Activated CD8-positive, alpha-beta T cell treated with anti-CD3 and anti-CD28 coated beads, Interleukin-2, amount 10 ng/mL, durations not matched to agents 7 days and 5 days (primary cell): ENCODE measurements around the gene RGS9. TPM values are rescaled to one million over a fixed set of nuclear protein-coding genes. Genes with fewer than 3 reads are reported as not detected.

ENCODE experiments used
- ATAC-seq: fragments of 150-1000 bp; cut with Tn5 transposase; one replicate; pipeline ENCODE4 v1.10.0; 2021; ENCODE audit warnings: moderate library complexity
- CTCF ChIA-PET: fragments of 350-600 bp; sonication (Branson Sonifier 250); formaldehyde crosslinking; loops from one replicate; lab custom pipeline; 2021; ENCODE audit warnings: antibody characterized with exemption; lab: Charles Lee
- POLR2A ChIA-PET: fragments of 350-600 bp; sonication (Branson Sonifier 250); formaldehyde crosslinking; loops from one replicate; lab custom pipeline; 2021; ENCODE audit warnings: antibody characterized with exemption; lab: Charles Lee
- DNase-seq: peaks from one replicate; pipeline ENCODE4 v3.0.0-alpha.2; 2020
- H3K27ac Mint-ChIP-seq: one replicate; pipeline ENCODE4 v1.8.0; 2021; ENCODE audit warnings: mild to moderate bottlenecking, mixed read lengths
- H3K27me3 Mint-ChIP-seq: one replicate; pipeline ENCODE4 v1.8.0; 2021; ENCODE audit warnings: low read depth, mixed read lengths
- H3K36me3 Mint-ChIP-seq: one replicate; pipeline ENCODE4 v1.8.0; 2021; ENCODE audit warnings: low read depth, mixed read lengths
- H3K4me1 Mint-ChIP-seq: one replicate; pipeline ENCODE4 v1.8.0; 2021; ENCODE audit warnings: low read depth, mixed read lengths
- H3K4me3 Mint-ChIP-seq: one replicate; pipeline ENCODE4 v1.8.0; 2021; ENCODE audit warnings: mild to moderate bottlenecking, mixed read lengths
- H3K9me3 Mint-ChIP-seq: one replicate; pipeline ENCODE4 v1.8.0; 2022; ENCODE audit warnings: mixed read lengths; ENCODE audit not compliant: insufficient read depth
- total RNA-seq, 2 experiments: library from RNA; stranded (reverse); gene quantifications; one replicate each; pipeline ENCODE4 v1.2.3, GENCODE V29; 2021

The RGS9 gene
- total RNA-seq, 2 experiments from 2014 or later: 4.8 to 5.7 TPM

GRCh38 chr17:65134035-65134434 lies 3.1 kb upstream of the RGS9 start:
- H3K27ac Mint-ChIP-seq: no peak overlapping the region
- POLR2A ChIA-PET: no interaction called here
- CTCF ChIA-PET: interaction anchor here (0.7 to 3.9 kb wide), 14 partner anchors 11 to 1265 kb away, joined by 3 to 40 read pairs (median 4); no protein-coding TSS in a partner anchor
- H3K4me1 Mint-ChIP-seq: peaks cover 42% of the 10 kb centered on the region
- H3K9me3 Mint-ChIP-seq: no peaks in the 10 kb centered on the region
- no peak for ATAC-seq
- peaks cover 28% of the 10 kb centered on the region for H3K27me3 Mint-ChIP-seq
- H3K36me3 Mint-ChIP-seq: no peaks in the 10 kb centered on the region
- DNase-seq: no peak
- H3K4me3 Mint-ChIP-seq: no peak overlapping the region

GRCh38 chr17:65139101-65139764 lies 2.1 kb downstream of the RGS9 start:
- ATAC-seq (no peak), DNase-seq (no peak)
- Mint-ChIP-seq H3K4me1 (peaks cover 43% of the 10 kb centered on the region), H3K36me3 (no peaks in the 10 kb centered on the region), H3K27me3 (peaks cover 33% of the 10 kb centered on the region), H3K9me3 (no peaks in the 10 kb centered on the region), H3K4me3 (peak overlapping the region; percentile 16), H3K27ac (peak overlapping the region; percentile 51)
- CTCF ChIA-PET: interaction anchor here (1.0 to 1.7 kb wide), 7 partner anchors 13 to 178 kb away, joined by 3 to 6 read pairs (median 4); no protein-coding TSS in a partner anchor
- POLR2A ChIA-PET: interaction anchor here (1.1 kb wide), 1 partner anchor 42 kb away, joined by 3 read pairs; no protein-coding TSS in a partner anchor

- H3K9me3 Mint-ChIP-seq: no peaks in the 10 kb centered on the region
- no peaks in the 10 kb centered on the region for H3K36me3 Mint-ChIP-seq
- DNase-seq (no peak), ATAC-seq (no peak)
- H3K27me3 Mint-ChIP-seq: peaks cover 39% of the 10 kb centered on the region
- ChIA-PET POLR2A (no interaction called here), CTCF (no interaction called here)
- peaks cover 33% of the 10 kb centered on the region for H3K4me1 Mint-ChIP-seq
- no peak overlapping the region for H3K4me3 Mint-ChIP-seq
- H3K27ac Mint-ChIP-seq: no peak overlapping the region
These were observed 5.1 kb downstream of the RGS9 start for GRCh38 chr17:65142247-65142646.

- Mint-ChIP-seq H3K36me3 (no peaks in the 10 kb centered on the region), H3K4me1 (peaks cover 19% of the 10 kb centered on the region), H3K4me3 (no peak overlapping the region), H3K27ac (no peak overlapping the region), H3K9me3 (no peaks in the 10 kb centered on the region), H3K27me3 (peaks cover 34% of the 10 kb centered on the region)
- CTCF ChIA-PET: interaction anchor here (1.0 kb wide), 1 partner anchor 9 kb away, joined by 3 read pairs; no protein-coding TSS in a partner anchor
- DNase-seq: no peak
- POLR2A ChIA-PET: no interaction called here
- no peak for ATAC-seq
These were observed 6.9 kb downstream of the RGS9 start for GRCh38 chr17:65143889-65144604.

GRCh38 chr17:65145743-65146142 lies 8.6 kb downstream of the RGS9 start:
- CTCF ChIA-PET: no interaction called here
- Mint-ChIP-seq H3K4me3 (no peak overlapping the region), H3K27ac (no peak overlapping the region), H3K9me3 (no peaks in the 10 kb centered on the region), H3K4me1 (peaks cover 13% of the 10 kb centered on the region), H3K27me3 (peaks cover 27% of the 10 kb centered on the region), H3K36me3 (no peaks in the 10 kb centered on the region)
- ATAC-seq (no peak), DNase-seq (no peak)
- POLR2A ChIA-PET: no interaction called here

GRCh38 chr17:65147955-65148354 lies 10.8 kb downstream of the RGS9 start:
- CTCF ChIA-PET: interaction anchor here (1.6 kb wide), 1 partner anchor 11 kb away, joined by 8 read pairs; the partner anchor contains the start of gene RGS9
- Mint-ChIP-seq H3K9me3 (no peaks in the 10 kb centered on the region), H3K27me3 (peaks cover 28% of the 10 kb centered on the region), H3K4me1 (peaks cover 2% of the 10 kb centered on the region), H3K36me3 (no peaks in the 10 kb centered on the region), H3K27ac (no peak overlapping the region), H3K4me3 (no peak overlapping the region)
- ATAC-seq (no peak), DNase-seq (no peak)
- POLR2A ChIA-PET: no interaction called here

GRCh38 chr17:65154770-65155589 lies 17.8 kb downstream of the RGS9 start:
- Mint-ChIP-seq H3K27ac (no peak overlapping the region), H3K4me1 (peaks cover 14% of the 10 kb centered on the region), H3K9me3 (no peaks in the 10 kb centered on the region), H3K36me3 (no peaks in the 10 kb centered on the region), H3K27me3 (peaks cover 12% of the 10 kb centered on the region), H3K4me3 (no peak overlapping the region)
- ChIA-PET CTCF (interaction anchor here (1.1 to 2.2 kb wide), 7 partner anchors 12 to 54 kb away, joined by 4 to 12 read pairs (median 5); partner anchors contain the start of gene RGS9), POLR2A (no interaction called here)
- DNase-seq: no peak
- no peak for ATAC-seq

GRCh38 chr17:65155622-65156021 lies 18.5 kb downstream of the RGS9 start:
- no peaks in the 10 kb centered on the region for H3K9me3 Mint-ChIP-seq
- H3K27me3 Mint-ChIP-seq: peaks cover 12% of the 10 kb centered on the region
- no peaks in the 10 kb centered on the region for H3K36me3 Mint-ChIP-seq
- ChIA-PET POLR2A (no interaction called here), CTCF (interaction anchor here (1.1 to 2.2 kb wide), 7 partner anchors 11 to 55 kb away, joined by 4 to 12 read pairs (median 5); partner anchors contain the start of gene RGS9)
- ATAC-seq: no peak
- no peak for DNase-seq
- H3K4me1 Mint-ChIP-seq: peaks cover 14% of the 10 kb centered on the region
- H3K27ac Mint-ChIP-seq: no peak overlapping the region
- H3K4me3 Mint-ChIP-seq: no peak overlapping the region

GRCh38 chr17:65156185-65156834 lies 19.1 kb downstream of the RGS9 start:
- H3K27ac Mint-ChIP-seq: no peak overlapping the region
- H3K4me1 Mint-ChIP-seq: peaks cover 14% of the 10 kb centered on the region
- peaks cover 12% of the 10 kb centered on the region for H3K27me3 Mint-ChIP-seq
- ATAC-seq: no peak
- CTCF ChIA-PET: interaction anchor here (1.1 to 2.2 kb wide), 5 partner anchors 17 to 42 kb away, joined by 4 to 12 read pairs (median 7); partner anchors contain the start of gene RGS9
- no peaks in the 10 kb centered on the region for H3K36me3 Mint-ChIP-seq
- H3K9me3 Mint-ChIP-seq: no peaks in the 10 kb centered on the region
- DNase-seq: no peak
- no peak overlapping the region for H3K4me3 Mint-ChIP-seq
- POLR2A ChIA-PET: no interaction called here

GRCh38 chr17:65156835-65157565 lies 19.8 kb downstream of the RGS9 start:
- Mint-ChIP-seq H3K27ac (no peak overlapping the region), H3K9me3 (no peaks in the 10 kb centered on the region), H3K4me3 (no peak overlapping the region), H3K4me1 (peaks cover 14% of the 10 kb centered on the region), H3K36me3 (no peaks in the 10 kb centered on the region), H3K27me3 (peaks cover 9% of the 10 kb centered on the region)
- CTCF ChIA-PET: interaction anchor here (1.1 to 2.2 kb wide), 2 partner anchors 21 to 25 kb away, joined by 4 to 7 read pairs; partner anchors contain the start of gene RGS9
- no peak for ATAC-seq
- DNase-seq: no peak
- POLR2A ChIA-PET: no interaction called here
